G401 (cell line): ENCODE measurements around the gene SLC2A5. TPM values are rescaled to one million over a fixed set of nuclear protein-coding genes. Genes with fewer than 3 reads are reported as not detected.
"Not testable (repeated sequence)": the region's sequence is repeated elsewhere in the genome, so short reads cannot be mapped to it uniquely, and the experiment has no call there.

Source experiments
- DNase-seq: peaks from one replicate; pipeline ENCODE4 v3.0.0-alpha.2; 2015; ENCODE audit warnings: low spot score
- in situ Hi-C: cut with HindIII; loops from 2 replicates; pipeline ENCODE4 v1.10.0; 2016; ENCODE audit warnings: low sequenced_read_pairs, mixed read lengths
- total RNA-seq: library from RNA; depleted of rRNA; stranded (reverse); fragments of >200 nt; shearing (Covaris generic); gene quantifications from 2 replicates; pipeline ENCODE4 v1.2.3, GENCODE V29; 2014

The SLC2A5 gene
- total RNA-seq, 1 experiment from 2014 or later, result 0.64 TPM

DNA sequence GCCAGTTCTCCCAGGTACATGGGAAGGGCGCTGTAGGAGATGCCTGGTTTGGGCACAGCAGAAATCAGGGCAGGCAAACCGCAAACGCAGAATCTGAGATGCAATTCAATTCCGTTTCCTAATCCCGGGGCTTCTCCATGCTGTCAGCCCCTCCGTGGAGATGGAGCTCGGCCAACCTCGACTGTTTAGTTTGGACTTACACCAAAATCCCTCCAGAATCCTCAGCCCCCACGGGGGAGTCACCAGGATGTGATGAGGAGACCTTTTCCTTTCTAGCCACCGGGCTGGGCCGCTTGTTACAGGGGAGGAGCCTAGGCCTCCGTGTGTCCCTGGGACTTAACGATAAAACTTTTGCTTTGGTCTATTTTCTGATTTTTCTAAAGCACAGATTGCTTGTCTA is 51.1 kb downstream of the SLC2A5 start:
- in situ Hi-C loops, result no loop called here
- DNase-seq, result no peak

DNA sequence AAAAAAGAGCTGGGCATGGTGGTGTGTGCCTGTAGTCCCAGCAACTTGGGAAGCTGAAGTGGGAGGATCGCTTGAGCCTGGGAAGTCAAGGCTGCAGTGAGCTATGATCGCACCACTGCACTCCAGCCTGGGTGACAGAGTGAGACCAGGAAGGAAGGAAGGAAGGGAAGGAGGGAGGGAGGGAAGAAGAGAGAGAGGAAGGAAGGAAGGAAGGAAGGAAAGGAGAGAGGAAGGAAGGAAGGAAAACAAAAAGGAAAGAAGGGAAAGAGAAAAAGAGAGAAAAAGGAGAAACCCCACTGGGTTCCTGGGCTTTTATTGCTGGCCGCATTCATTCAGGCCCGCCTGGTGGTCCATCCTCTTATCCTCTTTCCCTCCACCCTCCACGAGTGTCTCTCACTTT is 53.0 kb downstream of the SLC2A5 start:
- DNase-seq, result no peak
- in situ Hi-C loops, result no loop called here

DNA sequence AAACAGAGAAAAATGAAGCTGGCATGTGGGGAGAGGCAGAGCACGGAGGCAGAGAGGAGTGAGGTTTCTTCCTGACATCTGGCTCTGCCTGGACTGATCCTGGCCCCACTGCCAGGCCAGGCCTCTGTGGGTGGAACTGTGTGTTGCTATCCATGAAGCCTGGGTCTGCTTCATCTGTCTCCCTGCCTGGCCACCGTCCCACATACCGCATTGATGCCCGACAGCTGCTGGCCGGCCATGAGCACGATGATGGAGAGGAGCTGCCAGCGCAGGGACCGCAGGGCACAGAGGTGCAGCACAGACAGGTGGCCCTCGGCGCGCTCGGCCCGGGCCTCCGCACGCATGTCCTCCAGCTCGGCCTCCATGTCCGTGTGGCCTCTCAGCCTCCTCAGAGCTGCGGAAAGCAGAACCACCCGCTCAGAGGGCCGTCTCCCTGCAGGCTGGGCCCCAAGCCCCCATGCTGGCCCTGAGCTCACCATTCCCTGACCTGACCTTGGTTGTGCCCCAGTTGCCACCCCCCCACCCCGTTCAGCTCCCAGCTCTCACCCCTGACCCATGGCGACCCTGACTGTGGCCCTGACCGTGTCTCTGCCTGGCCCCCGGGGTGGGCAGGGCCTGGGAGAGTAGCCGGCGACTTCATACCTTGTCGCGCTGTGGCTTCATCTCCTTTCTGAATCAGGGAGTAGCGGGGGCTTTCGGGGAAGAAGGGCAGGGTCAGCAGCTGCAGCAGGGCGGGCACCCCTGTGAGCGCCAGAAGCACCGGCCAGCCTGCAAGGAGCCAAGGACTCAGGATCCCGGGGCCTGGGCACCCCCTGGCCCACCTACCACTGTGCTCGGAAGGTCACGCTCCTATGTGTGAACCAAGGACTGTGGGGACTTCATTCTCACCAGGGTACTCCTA is 54.7 kb downstream of the SLC2A5 start:
- in situ Hi-C loops, result no loop called here

DNA sequence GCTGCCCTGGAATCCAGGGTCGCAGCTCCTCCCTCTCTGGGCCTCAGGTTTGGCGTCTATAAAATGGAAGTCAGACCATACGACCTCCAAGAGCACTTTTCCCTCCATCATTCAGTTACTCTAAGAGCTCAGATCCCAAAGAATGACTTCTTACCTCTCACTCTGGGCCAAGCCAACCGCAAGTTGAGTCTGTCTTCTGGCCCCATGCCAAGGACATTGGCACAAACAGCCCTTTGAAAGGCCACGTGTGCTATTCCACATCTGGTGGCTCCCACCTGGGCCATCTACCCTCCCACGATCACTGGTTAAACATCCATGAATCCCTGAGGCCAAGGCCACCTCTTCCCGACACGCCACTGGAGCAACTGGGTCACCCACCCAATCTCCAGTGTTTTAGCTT is 55.6 kb downstream of the SLC2A5 start:
- no peak for DNase-seq
- in situ Hi-C loops, result no loop called here

More for the DNA sequence above, 54.7 kb downstream of the SLC2A5 start:
- no peak for DNase-seq

DNA sequence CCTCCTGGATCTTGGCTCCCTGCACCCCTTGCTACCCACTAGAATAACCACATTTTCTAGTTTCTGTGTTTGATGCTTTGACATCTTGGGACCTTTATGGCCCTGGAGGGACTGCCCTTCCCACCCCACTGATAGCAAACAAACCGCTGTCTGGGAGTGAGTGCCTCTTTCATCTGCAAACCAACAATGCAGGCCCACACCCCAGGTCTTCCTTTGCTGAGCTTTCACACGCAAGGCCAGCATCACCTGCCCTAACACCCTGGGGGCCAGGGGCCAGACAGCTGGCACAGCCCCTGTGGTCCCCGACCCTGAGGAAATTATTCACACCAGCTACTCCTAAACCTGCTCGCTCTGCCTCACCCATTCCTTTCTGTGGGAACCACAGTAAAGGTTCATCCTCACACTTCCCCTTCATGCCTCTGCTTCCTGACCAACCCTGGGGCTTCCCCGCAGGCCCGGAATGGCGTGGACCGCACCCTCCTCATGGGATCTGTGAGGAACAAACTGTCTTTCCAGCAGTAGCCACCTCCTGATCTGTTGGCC is 58.6 kb downstream of the SLC2A5 start:
- DNase-seq, result no peak
- in situ Hi-C loops, result no loop called here

DNA sequence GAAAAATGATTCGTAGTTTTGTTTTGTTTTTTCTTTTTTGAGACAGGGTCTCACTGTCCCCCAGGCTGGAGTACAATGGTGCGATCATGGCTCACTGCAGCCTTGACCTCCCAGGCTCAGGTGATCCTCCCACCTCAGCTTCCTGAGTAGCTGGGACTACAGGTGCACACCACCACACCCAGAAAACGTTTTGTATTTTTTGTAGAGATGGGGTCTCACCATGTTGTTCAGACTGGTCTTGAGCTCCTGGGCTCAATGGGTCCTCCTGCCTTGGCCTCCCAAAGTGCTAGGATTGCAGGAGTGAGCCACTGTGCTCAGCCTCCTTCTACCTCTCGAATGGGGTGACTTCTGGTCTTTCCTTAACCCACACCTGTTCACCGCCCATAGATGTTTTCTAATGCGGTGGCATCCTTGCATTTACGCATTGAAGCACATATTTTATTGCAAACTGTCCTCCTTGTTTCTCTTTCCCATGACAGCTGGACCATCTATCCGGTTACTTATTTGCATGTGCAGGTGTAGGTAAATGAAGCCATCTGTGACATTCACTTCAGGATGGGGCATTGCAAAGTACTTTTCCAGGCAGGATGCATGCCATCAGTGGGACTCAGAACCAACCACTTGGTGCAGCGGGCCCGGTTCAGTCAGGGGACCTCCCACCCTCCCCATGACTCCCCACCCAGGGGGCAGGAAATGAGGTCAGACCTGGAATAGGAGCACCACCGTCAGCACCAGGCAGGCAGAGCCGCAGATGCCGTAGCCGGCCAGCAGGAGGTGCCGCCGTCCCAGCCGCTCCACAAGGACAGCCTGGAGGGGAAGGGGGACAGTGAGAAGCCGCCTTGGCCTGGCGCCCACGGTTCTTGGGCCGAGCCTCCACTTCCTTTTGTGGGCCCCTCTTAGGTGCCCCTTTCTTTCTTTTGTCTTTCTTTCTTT is 59.7 kb downstream of the SLC2A5 start:
- in situ Hi-C loops, result no loop called here
- no peak for DNase-seq

DNA sequence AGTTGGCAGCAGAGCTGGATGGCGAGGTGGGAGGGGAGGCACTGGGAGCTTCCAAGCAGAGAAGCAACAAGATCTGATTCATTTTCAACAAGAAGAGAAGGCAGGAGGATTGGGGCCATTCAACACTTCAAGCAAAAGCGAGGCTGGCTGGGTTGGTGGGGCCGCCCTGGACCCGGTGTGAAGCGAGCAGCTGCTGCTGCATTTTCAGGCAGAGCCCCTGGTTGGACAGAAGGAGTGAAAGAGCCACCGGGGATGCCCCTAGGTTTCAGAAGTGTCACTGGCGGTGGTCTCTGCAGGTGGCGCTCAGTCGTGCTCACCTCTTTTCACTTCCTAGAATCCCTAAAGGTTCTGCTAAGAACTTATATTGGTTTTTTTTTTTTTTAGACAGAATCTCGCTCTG is 61.2 kb downstream of the SLC2A5 start:
- in situ Hi-C loops, result no loop called here
- DNase-seq, result no peak

DNA sequence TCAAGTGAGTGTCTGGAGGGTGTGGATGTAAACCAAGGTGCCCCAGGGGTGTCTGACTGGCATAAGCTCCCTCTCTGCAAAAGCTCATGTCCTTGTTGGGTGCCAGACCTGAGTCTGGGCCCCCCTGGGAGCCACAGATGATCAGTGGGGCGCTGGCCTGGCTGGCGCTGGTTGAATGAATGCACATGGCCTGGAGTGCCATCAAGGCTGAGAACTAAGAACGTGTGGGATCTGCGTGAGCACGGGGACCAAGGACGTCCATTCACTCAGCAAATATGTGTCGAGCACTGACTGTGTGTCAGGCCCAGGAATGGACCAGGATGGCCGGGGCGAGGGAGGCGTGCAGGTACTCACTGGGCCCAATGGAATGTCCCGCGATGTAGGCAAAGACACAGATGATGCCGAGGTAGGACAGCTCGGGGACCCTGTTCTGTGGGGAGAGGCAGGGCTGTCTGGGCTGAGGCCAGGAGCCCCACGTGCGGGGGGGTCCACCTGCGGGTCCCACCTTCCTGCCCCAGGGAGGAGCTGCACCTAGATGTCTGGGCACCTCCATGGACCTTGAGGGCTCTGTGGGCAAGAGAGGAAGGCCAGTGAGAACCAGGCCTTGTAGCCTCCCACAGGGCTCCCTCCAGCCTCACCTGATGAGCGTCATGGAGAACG is 62.3 kb downstream of the SLC2A5 start:
- in situ Hi-C loops, result no loop called here

DNA sequence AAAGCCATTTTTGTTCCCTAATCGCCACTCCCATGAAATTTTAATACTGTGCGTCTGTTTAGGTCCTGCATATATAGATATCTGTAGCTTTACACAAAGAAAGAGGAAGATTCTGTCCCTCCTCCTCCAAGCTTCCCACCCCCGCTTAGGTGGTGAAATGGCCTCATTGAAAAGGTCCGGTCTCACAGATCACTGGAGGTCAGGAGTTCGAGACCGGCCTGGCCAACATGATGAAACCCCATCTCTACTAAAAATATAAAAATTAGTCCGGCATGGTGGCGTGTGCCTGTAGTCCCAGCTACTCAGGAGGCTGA is 64.1 kb downstream of the SLC2A5 start:
- no peak for DNase-seq
- in situ Hi-C loops, result no loop called here

More for the DNA sequence above, 62.3 kb downstream of the SLC2A5 start:
- DNase-seq, result no peak

DNA sequence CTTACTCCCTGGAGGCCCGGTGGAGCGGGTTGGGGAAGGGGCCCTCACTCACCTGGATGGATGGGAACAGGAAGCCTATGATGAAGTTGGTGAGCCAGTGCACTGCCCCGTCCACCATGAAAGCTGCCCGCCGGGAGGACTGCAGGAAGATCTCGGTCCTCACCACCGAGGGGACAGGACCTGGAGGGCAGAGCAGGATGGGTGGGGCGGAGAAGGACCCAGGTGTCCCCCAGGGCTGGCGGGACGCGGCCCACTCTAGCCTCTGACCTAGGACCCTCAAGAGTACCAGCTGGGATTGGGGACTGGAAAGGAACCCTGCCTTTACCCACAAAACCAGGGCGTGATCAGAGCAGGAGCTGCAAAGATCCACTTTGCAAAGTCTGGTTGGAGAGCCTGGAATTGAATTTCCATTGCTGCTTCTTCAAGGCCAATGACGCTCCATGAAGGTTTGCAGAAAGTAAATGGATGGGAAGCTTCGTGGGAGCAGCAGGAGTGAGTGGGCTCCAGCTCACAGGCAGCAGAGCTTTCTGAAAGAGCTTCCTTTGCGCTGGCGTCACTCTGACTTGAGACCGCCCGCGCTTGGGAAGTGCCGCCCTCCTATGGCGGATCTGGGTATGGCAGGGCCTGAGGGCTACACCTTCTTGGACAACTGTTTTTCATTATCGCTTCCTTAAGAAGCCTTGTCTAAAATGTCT is 64.6 kb downstream of the SLC2A5 start:
- in situ Hi-C loops, result no loop called here
- peak; percentile 45 for DNase-seq

DNA sequence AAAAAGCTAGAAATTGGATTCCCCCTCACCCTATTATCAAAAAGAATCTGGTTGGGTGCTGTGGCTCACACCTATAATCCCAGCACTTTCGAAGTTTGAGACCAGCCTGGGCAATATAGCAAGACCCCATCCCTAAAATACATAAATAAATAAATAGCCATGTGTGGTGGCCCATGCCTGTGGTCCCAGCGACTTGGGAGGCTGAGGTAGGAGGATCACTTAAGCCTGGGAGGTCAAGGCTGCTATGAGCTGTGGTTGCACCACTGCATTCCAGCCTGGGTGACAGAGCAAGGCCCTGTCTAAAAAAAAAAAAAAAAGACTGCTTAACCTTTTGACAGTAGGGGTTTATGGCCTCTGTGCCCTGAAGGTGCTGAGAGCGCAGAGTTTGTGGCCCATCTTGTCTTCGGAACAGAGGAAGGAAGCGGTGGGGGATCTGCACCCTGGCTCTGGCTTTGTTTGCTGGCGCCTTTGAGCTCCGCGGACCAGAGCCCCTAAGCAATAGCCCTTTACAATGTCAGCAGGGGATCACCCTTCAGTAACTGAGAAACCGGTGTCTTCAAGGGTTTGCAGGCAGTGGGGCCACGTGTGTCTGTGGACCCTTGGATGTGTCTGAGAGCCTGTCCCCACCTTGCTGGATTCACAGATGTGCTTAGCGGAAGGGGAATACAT is 65.3 kb downstream of the SLC2A5 start:
- in situ Hi-C loops, result no loop called here
- DNase-seq, result no peak

DNA sequence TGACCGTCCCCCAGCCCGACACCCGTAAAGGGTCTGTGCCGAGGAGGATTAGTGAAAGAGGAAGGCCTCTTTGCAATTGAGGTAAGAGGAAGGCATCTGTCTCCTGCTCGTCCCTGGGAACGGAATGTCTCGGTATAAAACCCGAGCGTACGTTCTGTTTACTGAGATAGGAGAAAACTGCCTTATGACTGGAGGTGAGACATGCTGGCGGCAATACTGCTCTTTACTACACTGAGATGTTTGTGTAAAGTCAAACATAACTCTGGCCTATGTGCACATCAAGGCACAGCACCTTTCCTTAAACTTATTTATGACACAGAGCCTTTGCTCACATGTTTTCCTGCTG is 67.2 kb downstream of the SLC2A5 start:
- DNase-seq, in situ Hi-C loops: not testable (repeated sequence)

DNA sequence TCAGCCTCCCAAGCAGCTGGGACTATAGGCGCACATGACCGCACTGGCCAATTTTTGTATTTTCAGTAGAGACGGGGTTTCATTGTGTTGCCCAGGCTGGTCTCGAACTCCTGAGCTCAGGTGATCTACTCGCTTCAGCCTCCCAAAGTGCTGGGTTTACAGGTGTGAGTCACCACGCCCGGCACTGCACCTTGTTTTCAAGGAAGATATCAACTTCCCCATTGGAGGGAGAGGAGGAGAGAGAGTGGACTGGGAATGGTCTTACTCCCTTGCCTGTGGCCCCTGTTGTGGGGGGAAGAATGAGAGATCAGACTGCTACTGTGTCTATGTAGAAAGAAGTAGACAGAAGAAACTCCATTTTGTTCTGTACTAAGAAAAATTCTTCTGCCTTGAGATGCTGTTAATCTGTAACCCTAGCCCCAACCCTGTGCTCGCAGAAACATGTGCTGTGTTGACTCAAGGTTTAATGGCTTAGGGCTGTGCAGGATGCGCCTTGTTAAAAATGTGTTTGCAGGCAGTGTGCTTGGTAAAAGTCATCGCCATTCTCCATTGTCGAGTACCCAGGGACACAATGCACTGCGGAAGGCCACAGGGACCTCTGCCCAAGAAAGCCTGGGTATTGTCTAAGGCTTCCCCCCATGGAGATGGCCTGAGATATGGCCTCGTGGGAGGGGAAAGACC is 67.8 kb downstream of the SLC2A5 start:
- DNase-seq, in situ Hi-C loops: not testable (repeated sequence)

DNA sequence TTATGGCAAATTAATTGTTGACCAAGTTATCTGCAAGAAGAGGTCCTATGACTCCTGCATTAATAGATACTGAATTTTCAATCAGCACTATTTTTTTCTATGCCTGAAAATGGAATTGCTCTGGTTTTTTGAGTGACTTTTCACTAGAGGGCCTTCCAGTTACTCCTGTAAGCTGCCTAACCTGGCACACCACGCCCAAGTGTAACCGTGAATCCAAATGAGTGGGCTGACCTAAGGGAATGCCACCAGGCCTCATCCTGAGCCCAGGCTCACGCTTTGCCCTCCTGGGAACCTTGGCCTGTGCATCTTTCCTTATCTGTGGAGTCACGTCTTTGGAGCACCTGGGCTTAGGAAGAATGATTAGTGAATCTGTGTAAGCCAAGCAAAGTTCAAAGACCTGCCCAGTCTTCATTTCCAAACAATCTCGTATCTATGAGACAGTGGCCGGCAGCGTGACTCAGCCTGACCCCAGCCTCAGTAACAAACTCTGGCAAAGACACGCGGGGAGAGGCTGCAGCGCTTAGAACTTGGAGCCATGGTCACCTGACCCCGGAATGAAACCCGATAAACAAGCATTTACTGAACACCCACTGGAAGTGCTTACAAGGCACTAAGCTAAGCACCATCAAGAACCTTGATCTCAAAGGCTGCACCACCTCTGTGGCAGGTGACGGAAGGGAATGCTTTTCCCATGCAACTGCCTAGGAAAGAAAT is 75.3 kb downstream of the SLC2A5 start:
- in situ Hi-C loops, DNase-seq: not testable (repeated sequence)

DNA sequence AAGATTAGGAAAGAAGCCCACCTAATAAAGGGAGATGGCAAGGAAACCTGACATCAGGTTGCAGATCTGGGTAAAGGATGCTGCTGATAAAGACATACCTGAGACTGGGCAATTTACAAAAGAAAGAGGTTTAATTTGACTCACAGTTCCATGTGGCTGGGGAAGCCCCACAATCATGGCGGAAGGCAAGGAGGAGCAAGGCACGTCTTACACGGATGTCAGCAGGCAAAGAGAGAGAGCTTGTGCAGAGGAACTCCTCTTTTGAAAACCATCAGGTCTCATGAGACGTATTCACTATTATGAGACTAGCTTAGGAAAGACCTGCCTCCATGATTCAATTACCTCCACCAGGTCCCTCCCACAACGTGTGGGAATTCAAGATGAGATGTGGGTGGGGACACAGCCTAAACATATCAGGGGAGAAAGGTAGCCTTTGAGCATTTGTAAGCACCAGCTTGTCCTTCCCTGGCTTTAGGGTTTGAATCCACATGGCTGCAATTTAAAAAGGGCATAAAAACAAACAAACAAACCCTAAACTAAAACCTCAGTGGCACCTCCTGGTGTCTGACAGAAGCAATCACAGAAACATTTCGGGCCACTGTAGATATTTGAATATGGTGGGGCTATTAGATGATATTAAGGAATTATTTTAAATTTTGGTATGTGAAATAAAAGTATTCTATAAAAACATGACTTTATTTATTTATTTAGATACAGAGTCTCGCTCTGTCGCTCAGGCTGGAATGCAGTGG is 76.3 kb downstream of the SLC2A5 start:
- in situ Hi-C loops, result no loop called here
- DNase-seq, result no peak

DNA sequence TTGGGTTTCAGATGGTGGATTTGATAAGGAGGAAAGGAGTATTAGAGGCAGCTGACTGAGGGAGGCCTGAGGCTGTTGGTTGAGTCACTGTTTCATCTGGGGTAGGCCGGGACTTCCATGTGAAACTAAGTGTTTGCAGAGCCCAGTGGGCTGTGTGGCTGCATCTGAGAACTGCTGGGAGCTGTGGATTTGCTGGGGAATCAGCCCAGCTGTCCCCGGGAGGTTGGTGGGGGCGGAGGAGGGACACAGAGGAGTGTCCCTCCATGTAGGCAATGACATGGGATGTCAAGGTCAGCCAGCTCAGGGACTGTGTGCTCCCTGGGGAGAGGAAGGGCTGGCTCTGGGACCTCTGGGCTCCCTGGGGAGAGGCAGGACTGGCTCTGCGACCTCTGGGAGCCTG is 79.6 kb downstream of the SLC2A5 start:
- in situ Hi-C loops, result no loop called here
- DNase-seq, result no peak

DNA sequence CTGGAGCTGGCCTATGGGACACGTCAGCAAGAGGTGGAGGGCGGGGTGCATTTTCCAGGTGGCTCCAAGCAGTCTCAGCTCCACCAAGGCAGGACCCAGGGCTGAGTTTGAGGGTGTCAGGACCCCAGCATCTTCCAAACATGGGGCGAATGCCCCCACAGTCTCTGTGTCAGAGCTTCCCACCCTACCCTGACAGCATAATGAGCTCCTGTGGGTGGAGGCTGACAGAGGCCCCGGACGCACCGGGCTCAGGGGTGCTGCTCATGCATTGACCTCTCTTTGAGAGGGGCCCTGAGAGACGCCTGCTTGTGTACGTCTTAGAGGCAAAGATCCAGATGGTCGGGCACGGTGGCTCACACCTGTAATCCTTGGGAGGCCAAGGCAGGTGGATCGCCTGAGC is 80.4 kb downstream of the SLC2A5 start:
- in situ Hi-C loops, result no loop called here
- no peak for DNase-seq
